MM.1S (cell line): Measurements from ENCODE around the gene BMP7.

Experiments
- CTCF ChIP-seq: fragments of 300-600 bp; sonication (generic); IDR thresholded peaks from 2 replicates; pipeline ENCODE4 v1.5.1; 2016; ENCODE audit warnings: antibody characterized with exemption, low read length, mixed read lengths
- EZH2 ChIP-seq: fragments of 300-600 bp; sonication (generic); optimal IDR thresholded peaks from 2 replicates; pipeline ENCODE3; 2017; ENCODE audit warnings: low read depth, mild to moderate bottlenecking, antibody characterized with exemption, low read length, mixed read lengths
- EZH2phosphoT487 ChIP-seq: fragments of 300-600 bp; sonication (generic); IDR thresholded peaks from 2 replicates; pipeline ENCODE4 v1.6.1; 2018; ENCODE audit warnings: antibody characterized with exemption, low read length

- TF ChIP-seq CTCF (no peak), EZH2phosphoT487 (no peak), EZH2 (no peak)
These were observed 49.8 kb downstream of the BMP7 start for GRCh38 chr20:57216669-57217068.
